H1 (cell line): ENCODE results near the gene KIF5A.

ENCODE experiments used
- CBX8 ChIP-seq: fragments of 300-800, 300-1000 bp; sonication (generic); IDR thresholded peaks from 2 replicates; pipeline ENCODE4 v1.7.1; 2016; ENCODE audit warnings: low read depth, low read length, borderline replicate concordance
- CEBPB ChIP-seq: IDR thresholded peaks from 2 replicates; pipeline ENCODE4 v1.6.1; 2012; ENCODE audit warnings: low read depth, low read length
- CTCF ChIP-seq, 3 experiments: IDR thresholded peaks; 1 replicate in 2 of 3; 2 replicates in 1 of 3; pipeline versions ENCODE4 v1.5.1 to v1.6.1; 2011; ENCODE audit warnings: low read length in 3 of 3, mild to moderate bottlenecking in 3 of 3, inconsistent platforms in 2 of 3, low read depth in 1 of 3, moderate library complexity in 1 of 3; ENCODE audit not compliant: insufficient read depth in 1 of 3; ENCODE audit errors: control extremely low read depth in 1 of 3
- JUN ChIP-seq: IDR thresholded peaks from 2 replicates; pipeline ENCODE4 v1.6.1; 2011; ENCODE audit warnings: low read depth, mild to moderate bottlenecking, improper control_type of control experiment, low read length
- TAF7 ChIP-seq: optimal IDR thresholded peaks from 2 replicates; pipeline ENCODE3; 2011; ENCODE audit warnings: low read depth, mild to moderate bottlenecking, inconsistent platforms, low read length, moderate library complexity, borderline replicate concordance
- TEAD4 ChIP-seq: IDR thresholded peaks from 2 replicates; pipeline ENCODE4 v1.6.1; 2012; ENCODE audit warnings: low read depth, low read length, inconsistent platforms, mixed read lengths

GRCh38 chr12:57528831-57529555 is 20.9 kb upstream of the KIF5A start:
- no peak for TF ChIP-seq CEBPB
- TF ChIP-seq JUN: no peak
- TF ChIP-seq TAF7: no peak
- TF ChIP-seq CBX8: no peak
- TF ChIP-seq TEAD4: no peak
- no peak for TF ChIP-seq CTCF (IDR thresholded peaks at IDR 0.05; ENCODE audit: control extremely low read depth in 1 of 3, insufficient read depth in 1 of 3, low read depth in 1 of 3, low read length in 3 of 3)
